K562 (cell line): Measurements from ENCODE around the gene NEDD8. TPM values are rescaled to one million over a fixed set of nuclear protein-coding genes. Genes with fewer than 3 reads are reported as not detected.

Experiments used
- BRF1 ChIP-seq: IDR thresholded peaks from 3 replicates; pipeline ENCODE4 v1.6.1; 2011; ENCODE audit warnings: borderline replicate concordance, mild to moderate bottlenecking; ENCODE audit not compliant: insufficient read length; ENCODE audit errors: extremely low read depth
- DACH1 ChIP-seq: fragments of 450-650 bp; IDR thresholded peaks from 2 replicates; pipeline ENCODE4 v1.6.1; 2018; ENCODE audit not compliant: partially characterized antibody
- E2F1 ChIP-seq: sonication (generic); formaldehyde crosslinking; IDR thresholded peaks from 2 replicates; pipeline ENCODE4 v1.8.1; 2023; ENCODE audit warnings: mild to moderate bottlenecking, missing genetic modification reagents, moderate library complexity
- ELF1 ChIP-seq: fragments of 200-800 bp; sonication (Bioruptor generic); IDR thresholded peaks from 2 replicates; pipeline ENCODE4 v1.6.1; 2016; ENCODE audit warnings: missing genetic modification characterization, missing compliant biosample characterization
- GATAD2A ChIP-seq: fragments of 450-650 bp; IDR thresholded peaks from 2 replicates; pipeline ENCODE4 v1.6.1; 2017
- MCM2 ChIP-seq: fragments of 450-650 bp; IDR thresholded peaks from 2 replicates; pipeline ENCODE4 v1.6.1; 2017; ENCODE audit warnings: low read depth, mild to moderate bottlenecking
- NCOR1 ChIP-seq: fragments of 450-650 bp; IDR thresholded peaks from 2 replicates; pipeline ENCODE4 v1.6.1; 2016; ENCODE audit warnings: mild to moderate bottlenecking, moderate library complexity
- NFYB ChIP-seq: IDR thresholded peaks from 2 replicates; pipeline ENCODE4 v1.6.1; 2011; ENCODE audit warnings: mild to moderate bottlenecking, moderate library complexity; ENCODE audit not compliant: insufficient read length; ENCODE audit errors: extremely low read depth
- NR2C1 ChIP-seq, 2 experiments: fragments of 450-650 bp; IDR thresholded peaks; 2 replicates each; pipeline ENCODE4 v1.6.1; 2017; ENCODE audit warnings: mild to moderate bottlenecking in 2 of 2, antibody characterized with exemption in 1 of 2, inconsistent platforms in 1 of 2, missing compliant biosample characterization in 1 of 2, missing genetic modification characterization in 1 of 2
- RBBP5 ChIP-seq: fragments of 200-600 bp; sonication (generic); IDR thresholded peaks from 2 replicates; pipeline ENCODE4 v1.6.1; 2012; ENCODE audit warnings: borderline replicate concordance, mild to moderate bottlenecking, low read length, control low read depth, inconsistent platforms; ENCODE audit not compliant: insufficient read depth, poor library complexity, severe bottlenecking
- RBFOX2 ChIP-seq: fragments of 200-400 bp; formaldehyde crosslinking; IDR thresholded peaks from 2 replicates; pipeline ENCODE4 v1.6.1; 2017; ENCODE audit warnings: low read depth, mild to moderate bottlenecking, low read length, moderate library complexity
- TFAP4 ChIP-seq: sonication (generic); formaldehyde crosslinking; IDR thresholded peaks from 2 replicates; pipeline ENCODE4 v1.8.0; 2022; ENCODE audit warnings: missing genetic modification reagents, mild to moderate bottlenecking, moderate library complexity, borderline replicate concordance
- ZNF717 ChIP-seq: fragments of 250-450 bp; sonication (Bioruptor Pico); IDR thresholded peaks from 2 replicates; pipeline ENCODE4 v1.5.0; 2021
- polyA plus RNA-seq, 8 experiments: library from polyadenylated mRNA; depleted of rRNA in 4 of 8; stranded (reverse) in 5 of 8; unstranded in 3 of 8; fragments of >200 nt; fragmentation: Nextera tagmentation in 2 of 8; fragmentation: Illumina TruSeq in 1 of 8; extraction: Ambion mirVana in 2 of 8; extraction: Trizol in 1 of 8; gene quantifications; 2 replicates each; pipeline versions ENCODE4 v1.2.1 to v1.2.3, GENCODE V29; 2011 to 2014; ENCODE audit warnings: inconsistent platforms in 1 of 8, missing spikeins in 1 of 8
- total RNA-seq, 7 experiments: library from RNA; depleted of rRNA in 6 of 7; stranded (reverse); fragments of >200 nt in 6 of 7; fragmentation: Illumina TruSeq in 2 of 7; extraction: Trizol in 2 of 7; gene quantifications; 2 replicates each; pipeline versions ENCODE4 v1.2.1 to v1.2.3, GENCODE V29; 2011 to 2021; ENCODE audit warnings: low replicate concordance in 1 of 7
- TF ChIP-seq, protein P1 (sequence below): fragments of 450-650 bp; IDR thresholded peaks from 2 replicates; pipeline ENCODE4 v1.6.1; 2016; ENCODE audit warnings: antibody characterized with exemption
- TF ChIP-seq, protein P2 (sequence below): fragments of 450-650 bp; IDR thresholded peaks from 2 replicates; pipeline ENCODE4 v1.6.1; 2018; ENCODE audit not compliant: partially characterized antibody
- TF ChIP-seq, protein P3 (sequence below): fragments of 250-450 bp; sonication (Bioruptor Pico); IDR thresholded peaks from 2 replicates; pipeline ENCODE4 v1.4.0; 2020; ENCODE audit warnings: mild to moderate bottlenecking, moderate library complexity

Gene NEDD8
- total and polyA plus RNA-seq, 9 of the 15 experiments (the other 6 are each of a cell fraction or from before 2014, with no cell fraction given), result 142 to 691 (median 260) TPM

DNA sequence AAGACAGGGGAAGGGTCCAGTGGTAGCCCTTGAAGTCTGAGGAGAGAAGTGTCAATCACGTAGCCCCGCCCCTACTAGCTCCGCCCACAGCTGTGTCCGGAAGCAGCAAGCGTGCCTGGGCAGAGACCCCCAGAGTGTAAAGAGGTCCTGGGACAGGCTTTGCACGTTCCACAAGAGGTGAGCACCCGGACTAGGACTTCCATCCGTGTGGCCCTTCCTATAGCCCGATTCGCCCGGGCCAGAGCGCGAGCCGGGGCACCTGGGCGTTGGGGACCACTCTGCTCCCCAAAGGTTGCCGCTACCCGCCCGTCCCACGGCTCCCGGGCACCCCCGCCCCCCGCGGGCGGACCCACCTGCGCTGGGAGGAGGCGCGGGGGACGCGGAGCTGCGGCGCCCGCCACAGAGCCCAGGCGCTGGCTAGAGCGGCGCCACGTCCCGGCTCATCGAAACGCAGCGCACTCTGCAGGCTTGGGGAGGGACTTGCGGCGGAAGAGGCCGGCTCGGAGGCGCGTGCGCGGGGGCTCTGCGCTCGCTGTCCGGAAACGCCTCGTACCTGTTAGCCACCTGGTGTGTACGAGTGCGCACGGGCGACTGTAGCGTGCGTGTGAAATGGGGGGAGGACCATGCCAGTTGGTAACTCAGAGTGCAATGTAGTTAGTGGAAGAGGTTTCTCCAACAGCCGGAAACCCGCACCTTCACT lies 39.1 kb upstream of the NEDD8 start, which contains the start of gene RABGGTA (continued):
- TF ChIP-seq TFAP4 (CRISPR knock-in tag) (peak; percentile 71; the same call in 1 of the 2 replicates), MCM2 (no peak), NR2C1 (IDR thresholded peaks at IDR 0.05) (no peak), NR2C1 (tag; IDR thresholded peaks at IDR 0.05) (no peak), DACH1 (no peak), ZNF717 (CRISPR knock-in tag) (no peak), BRF1 (no peak), RBFOX2 (peak; percentile 91), ELF1 (tag) (peak; percentile 89), RBBP5 (peak; percentile 89), NCOR1 (0 out of 2 replicates have a peak, but pooled peaks have one; percentile 31), GATAD2A (no peak), NFYB (no peak), E2F1 (CRISPR knock-in tag) (peak; percentile 41; the same call in 1 of the 2 replicates)
- TF ChIP-seq, protein P1, sequence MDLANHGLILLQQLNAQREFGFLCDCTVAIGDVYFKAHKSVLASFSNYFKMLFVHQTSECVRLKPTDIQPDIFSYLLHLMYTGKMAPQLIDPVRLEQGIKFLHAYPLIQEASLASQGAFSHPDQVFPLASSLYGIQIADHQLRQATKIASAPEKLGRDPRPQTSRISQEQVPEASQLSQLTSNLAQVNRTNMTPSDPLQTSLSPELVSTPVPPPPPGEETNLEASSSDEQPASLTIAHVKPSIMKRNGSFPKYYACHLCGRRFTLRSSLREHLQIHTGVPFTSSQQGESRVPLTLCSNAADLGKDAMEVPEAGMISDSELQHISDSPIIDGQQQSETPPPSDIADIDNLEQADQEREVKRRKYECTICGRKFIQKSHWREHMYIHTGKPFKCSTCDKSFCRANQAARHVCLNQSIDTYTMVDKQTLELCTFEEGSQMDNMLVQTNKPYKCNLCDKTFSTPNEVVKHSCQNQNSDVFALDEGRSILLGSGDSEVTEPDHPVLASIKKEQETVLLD, result peak; percentile 84; the same call in 1 of the 2 replicates
- TF ChIP-seq, protein P2, sequence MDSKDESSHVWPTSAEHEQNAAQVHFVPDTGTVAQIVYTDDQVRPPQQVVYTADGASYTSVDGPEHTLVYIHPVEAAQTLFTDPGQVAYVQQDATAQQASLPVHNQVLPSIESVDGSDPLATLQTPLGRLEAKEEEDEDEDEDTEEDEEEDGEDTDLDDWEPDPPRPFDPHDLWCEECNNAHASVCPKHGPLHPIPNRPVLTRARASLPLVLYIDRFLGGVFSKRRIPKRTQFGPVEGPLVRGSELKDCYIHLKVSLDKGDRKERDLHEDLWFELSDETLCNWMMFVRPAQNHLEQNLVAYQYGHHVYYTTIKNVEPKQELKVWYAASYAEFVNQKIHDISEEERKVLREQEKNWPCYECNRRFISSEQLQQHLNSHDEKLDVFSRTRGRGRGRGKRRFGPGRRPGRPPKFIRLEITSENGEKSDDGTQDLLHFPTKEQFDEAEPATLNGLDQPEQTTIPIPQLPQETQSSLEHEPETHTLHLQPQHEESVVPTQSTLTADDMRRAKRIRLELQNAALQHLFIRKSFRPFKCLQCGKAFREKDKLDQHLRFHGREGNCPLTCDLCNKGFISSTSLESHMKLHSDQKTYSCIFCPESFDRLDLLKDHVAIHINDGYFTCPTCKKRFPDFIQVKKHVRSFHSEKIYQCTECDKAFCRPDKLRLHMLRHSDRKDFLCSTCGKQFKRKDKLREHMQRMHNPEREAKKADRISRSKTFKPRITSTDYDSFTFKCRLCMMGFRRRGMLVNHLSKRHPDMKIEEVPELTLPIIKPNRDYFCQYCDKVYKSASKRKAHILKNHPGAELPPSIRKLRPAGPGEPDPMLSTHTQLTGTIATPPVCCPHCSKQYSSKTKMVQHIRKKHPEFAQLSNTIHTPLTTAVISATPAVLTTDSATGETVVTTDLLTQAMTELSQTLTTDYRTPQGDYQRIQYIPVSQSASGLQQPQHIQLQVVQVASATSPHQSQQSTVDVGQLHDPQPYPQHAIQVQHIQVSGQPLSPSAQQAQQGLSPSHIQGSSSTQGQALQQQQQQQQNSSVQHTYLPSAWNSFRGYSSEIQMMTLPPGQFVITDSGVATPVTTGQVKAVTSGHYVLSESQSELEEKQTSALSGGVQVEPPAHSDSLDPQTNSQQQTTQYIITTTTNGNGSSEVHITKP, result no peak
- TF ChIP-seq, protein P3, sequence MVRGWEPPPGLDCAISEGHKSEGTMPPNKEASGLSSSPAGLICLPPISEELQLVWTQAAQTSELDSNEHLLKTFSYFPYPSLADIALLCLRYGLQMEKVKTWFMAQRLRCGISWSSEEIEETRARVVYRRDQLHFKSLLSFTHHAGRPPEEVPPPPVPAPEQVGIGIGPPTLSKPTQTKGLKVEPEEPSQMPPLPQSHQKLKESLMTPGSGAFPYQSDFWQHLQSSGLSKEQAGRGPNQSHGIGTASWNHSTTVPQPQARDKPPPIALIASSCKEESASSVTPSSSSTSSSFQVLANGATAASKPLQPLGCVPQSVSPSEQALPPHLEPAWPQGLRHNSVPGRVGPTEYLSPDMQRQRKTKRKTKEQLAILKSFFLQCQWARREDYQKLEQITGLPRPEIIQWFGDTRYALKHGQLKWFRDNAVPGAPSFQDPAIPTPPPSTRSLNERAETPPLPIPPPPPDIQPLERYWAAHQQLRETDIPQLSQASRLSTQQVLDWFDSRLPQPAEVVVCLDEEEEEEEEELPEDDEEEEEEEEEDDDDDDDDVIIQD (CRISPR knock-in tag), result no peak
